ENCODE data around the gene CDC42EP4. TPM values are rescaled to one million over a fixed set of nuclear protein-coding genes. Genes with fewer than 3 reads are reported as not detected.

CDC42EP4 gene
- total and polyA plus RNA-seq, 10 donors = 7.9 to 69.6 (median 43.3) TPM

DNA sequence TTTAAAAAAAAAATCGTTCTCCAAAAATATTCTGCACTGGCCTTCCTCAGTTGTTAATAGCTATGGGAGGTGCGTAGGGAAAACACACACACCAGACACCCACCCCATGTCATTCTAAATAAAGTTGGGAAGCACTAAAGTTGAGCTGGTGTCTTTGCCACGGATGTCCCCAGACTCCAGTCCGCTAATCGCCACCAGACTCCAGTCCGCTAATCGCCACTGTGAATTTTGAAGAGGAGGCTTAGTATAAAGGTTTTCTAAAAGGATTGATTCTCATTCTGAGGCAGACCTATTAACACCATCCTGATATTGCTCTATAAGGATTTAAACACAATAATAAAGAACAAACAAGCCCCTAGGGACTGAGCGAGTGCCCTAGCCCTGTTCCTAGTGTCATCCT lies 27.4 kb downstream of the CDC42EP4 start:
- Histone ChIP-seq H3K4me1 (peaks cover 0 to 66% (median 22%) of the 10 kb centered on the region in 6 donors), H3K9me3 (no peaks in the 10 kb centered on the region), H3K36me3 (peaks cover 0 to 33% (median 12%) of the 10 kb centered on the region in 6 donors), H3K27me3 (replicated peaks in 1 of 7) (peaks cover 0 to 4% (median 0%) of the 10 kb centered on the region in 7 donors), H3K4me3 (no peak overlapping the region), H3K27ac (peak overlapping the region in 1 of 8 donors; percentile 31)
- TF ChIP-seq CTCF (IDR thresholded peaks at IDR 0.05 in 8 of 11, conservative IDR thresholded peaks at IDR 0.05 in 3 of 11) (no peak), POLR2AphosphoS5 (IDR thresholded peaks at IDR 0.05) (no peak), POLR2A (IDR thresholded peaks at IDR 0.05) (no peak)
- no peak for DNase-seq
- 80 to 82% (median 81%) methylated on average over 8 of the region's 8 CpGs for WGBS, 5 donors
- intact Hi-C loops (cut with DNase I; ENCODE audit: low total_unique reads) = no loop called here

- TF ChIP-seq CTCF (IDR thresholded peaks at IDR 0.05 in 8 of 11, conservative IDR thresholded peaks at IDR 0.05 in 3 of 11) (no peak), POLR2AphosphoS5 (IDR thresholded peaks at IDR 0.05) (no peak), POLR2A (IDR thresholded peaks at IDR 0.05) (no peak)
- Histone ChIP-seq H3K4me1 (peaks cover 0 to 66% (median 21%) of the 10 kb centered on the region in 6 donors), H3K27ac (peak overlapping the region in 2 of 8 donors; percentile 11 to 20), H3K36me3 (peaks cover 0 to 33% (median 12%) of the 10 kb centered on the region in 6 donors), H3K9me3 (no peaks in the 10 kb centered on the region), H3K27me3 (replicated peaks in 1 of 7) (peaks cover 0 to 4% (median 0%) of the 10 kb centered on the region in 7 donors), H3K4me3 (no peak overlapping the region)
- no peak for DNase-seq
- intact Hi-C loops (cut with DNase I; ENCODE audit: low total_unique reads) = no loop called here
- WGBS, 5 donors = 51 to 72% (median 65%) methylated on average over 10 of the region's 10 CpGs
Measured at GRCh38 chr17:73283841-73284282, 27.9 kb downstream of the CDC42EP4 start.

- WGBS, 5 donors = 88 to 98% (median 89%) methylated on average over 5 of the region's 5 CpGs
- Histone ChIP-seq H3K27ac (peak overlapping the region in 1 of 8 donors; percentile 11), H3K4me3 (no peak overlapping the region), H3K9me3 (no peaks in the 10 kb centered on the region), H3K27me3 (replicated peaks in 1 of 7) (peaks cover 0 to 4% (median 0%) of the 10 kb centered on the region in 7 donors), H3K36me3 (peaks cover 0 to 33% (median 12%) of the 10 kb centered on the region in 6 donors), H3K4me1 (peaks cover 0 to 66% (median 23%) of the 10 kb centered on the region in 6 donors)
- DNase-seq = no peak
- no peak for TF ChIP-seq CTCF (IDR thresholded peaks at IDR 0.05 in 8 of 11, conservative IDR thresholded peaks at IDR 0.05 in 3 of 11)
- TF ChIP-seq POLR2A (IDR thresholded peaks at IDR 0.05) = no peak
- TF ChIP-seq POLR2AphosphoS5 (IDR thresholded peaks at IDR 0.05) = no peak
- intact Hi-C loops (cut with DNase I; ENCODE audit: low total_unique reads) = no loop called here
Measured at GRCh38 chr17:73283250-73283649, 28.6 kb downstream of the CDC42EP4 start.

- Histone ChIP-seq H3K27me3 (replicated peaks in 1 of 7) (peaks cover 0 to 4% (median 0%) of the 10 kb centered on the region in 7 donors), H3K27ac (peak overlapping the region in 1 of 8 donors; percentile 18), H3K9me3 (no peaks in the 10 kb centered on the region), H3K4me1 (peaks cover 0 to 63% (median 21%) of the 10 kb centered on the region in 6 donors), H3K4me3 (no peak overlapping the region), H3K36me3 (peaks cover 0 to 33% (median 12%) of the 10 kb centered on the region in 6 donors)
- DNase-seq = no peak
- 86 to 92% (median 88%) methylated on average over 9 of the region's 9 CpGs for WGBS, 5 donors
- intact Hi-C loops (cut with DNase I; ENCODE audit: low total_unique reads) = no loop called here
- TF ChIP-seq CTCF (IDR thresholded peaks at IDR 0.05 in 8 of 11, conservative IDR thresholded peaks at IDR 0.05 in 3 of 11) (no peak), POLR2AphosphoS5 (IDR thresholded peaks at IDR 0.05) (no peak), POLR2A (IDR thresholded peaks at IDR 0.05) (no peak)
Measured at GRCh38 chr17:73282629-73283028, 29.2 kb downstream of the CDC42EP4 start.
